GM12878 (cell line): Measurements from ENCODE around the gene MCRIP2. TPM values are rescaled to one million over a fixed set of nuclear protein-coding genes. Genes with fewer than 3 reads are reported as not detected.

ENCODE experiments used
- BACH1 ChIP-seq: fragments of 450-650 bp; IDR thresholded peaks from 2 replicates; pipeline ENCODE4 v1.6.1; 2017; ENCODE audit warnings: mild to moderate bottlenecking, borderline replicate concordance
- CEBPZ ChIP-seq: fragments of 150-350 bp; IDR thresholded peaks from 2 replicates; pipeline ENCODE4 v1.6.1; 2016; ENCODE audit warnings: low read depth, low read length
- EGR1 ChIP-seq, 2 experiments: IDR thresholded peaks; 1 replicate in 1 of 2; 2 replicates in 1 of 2; pipeline ENCODE4 v1.6.1; 2011 to 2012; ENCODE audit warnings: low read depth in 2 of 2, low read length in 2 of 2, borderline replicate concordance in 1 of 2, mild to moderate bottlenecking in 1 of 2, moderate library complexity in 1 of 2
- POLR2AphosphoS5 ChIP-seq: IDR thresholded peaks from 2 replicates; pipeline ENCODE4 v1.6.1; 2011; ENCODE audit warnings: mild to moderate bottlenecking, low read length, inconsistent platforms
- RB1 ChIP-seq: fragments of 450-650 bp; formaldehyde crosslinking; IDR thresholded peaks from 2 replicates; pipeline ENCODE4 v1.6.1; 2017; ENCODE audit warnings: mild to moderate bottlenecking, borderline replicate concordance
- YBX1 ChIP-seq: fragments of 450-650 bp; IDR thresholded peaks from 2 replicates; pipeline ENCODE4 v1.6.1; 2016; ENCODE audit warnings: antibody characterized with exemption
- ZBTB11 ChIP-seq: fragments of 450-650 bp; formaldehyde crosslinking; IDR thresholded peaks from 2 replicates; pipeline ENCODE4 v1.5.0; 2022; ENCODE audit warnings: mild to moderate bottlenecking, missing genetic modification characterization
- polyA plus RNA-seq, 11 experiments: library from polyadenylated mRNA; depleted of rRNA in 4 of 11; unstranded in 6 of 11; stranded (reverse) in 5 of 11; fragments of >200 nt; fragmentation: Nextera tagmentation in 4 of 11; fragmentation: Illumina TruSeq in 1 of 11; extraction: Ambion mirVana in 4 of 11; extraction: Trizol in 1 of 11; gene quantifications; 1 replicate in 1 of 11; 2 replicates in 10 of 11; pipeline versions ENCODE4 v1.2.1 to v1.2.3, GENCODE V29; 2011 to 2016; ENCODE audit warnings: inconsistent platforms in 2 of 11, missing spikeins in 2 of 11, low read depth in 1 of 11
- total RNA-seq, 4 experiments: library from RNA; depleted of rRNA in 3 of 4; stranded (reverse); fragments of >200 nt in 3 of 4; fragmentation: Illumina TruSeq in 1 of 4; extraction: Trizol in 1 of 4; gene quantifications; 2 replicates each; pipeline versions ENCODE4 v1.2.1 to v1.2.3, GENCODE V29; 2013 to 2021

Gene MCRIP2
- total and polyA plus RNA-seq, 10 of the 15 experiments (the other 5 are each of a cell fraction or from before 2014, with no cell fraction given) = 0.19 to 93.1 (median 57.9) TPM

- TF ChIP-seq RB1 (no peak), CEBPZ (no peak), BACH1 (peak; percentile 85; the same call in 1 of the 2 replicates), YBX1 (no peak), POLR2AphosphoS5 (peak; percentile 17; the same call in 1 of the 2 replicates), EGR1 (IDR thresholded peaks at IDR 0.05; ENCODE audit: borderline replicate concordance in 1 of 2, low read depth in 2 of 2, low read length in 2 of 2) (0 out of 3 replicates have a peak, but pooled peaks of 1 of the 2 experiments have one; percentile 7), ZBTB11 (CRISPR knock-in tag) (no peak)
These were observed 33.6 kb downstream of the MCRIP2 start, which contains the start of gene RHBDL1 (continued) for GRCh38 chr16:674968-675883.
